Measurements from ENCODE around the gene SORBS2. TPM values are rescaled to one million over a fixed set of nuclear protein-coding genes. Genes with fewer than 3 reads are reported as not detected.

SORBS2 gene
- polyA plus RNA-seq, 2 of the 4 experiments (the other 2 are of a cell fraction), result 0.23 to 0.90 TPM

DNA sequence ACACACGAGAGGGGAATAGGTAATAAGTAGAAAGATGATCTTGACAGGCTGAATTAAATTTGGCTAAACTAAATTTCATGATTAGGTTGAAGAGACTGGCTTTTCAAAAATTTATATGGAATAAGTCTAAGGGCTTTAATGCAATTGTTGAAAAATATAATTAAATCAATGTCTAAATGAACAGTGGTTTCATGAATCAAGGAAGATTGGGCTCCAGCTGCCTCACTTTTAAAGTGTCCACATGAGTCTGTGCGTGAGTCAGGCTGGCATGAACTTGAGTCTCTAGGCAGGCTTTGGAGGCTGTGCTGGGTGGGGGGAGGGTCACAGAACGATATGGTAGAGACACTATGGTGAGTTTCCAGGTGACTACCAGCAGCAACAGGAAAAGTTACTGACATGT, 111.9 kb downstream of the SORBS2 start:
- CTCF ChIA-PET, result interaction anchor here (0.6 kb wide), 1 partner anchor 18 kb away, joined by 3 read pairs; no protein-coding TSS in a partner anchor
- H3K27ac ChIP-seq, result no peak overlapping the region
- POLR2A ChIA-PET, result no interaction called here
- TF ChIP-seq NFE2L2 (conservative IDR thresholded peaks at IDR 0.05; ENCODE audit: low read length), result no peak
- TF ChIP-seq CTCF (IDR thresholded peaks at IDR 0.05), result no peak
- TF ChIP-seq CBX2 (IDR thresholded peaks at IDR 0.05; ENCODE audit: borderline replicate concordance, low read depth), result no peak
- TF ChIP-seq RFX5 (IDR thresholded peaks at IDR 0.05), result no peak
- no peak for TF ChIP-seq ZFP36 (IDR thresholded peaks at IDR 0.05; ENCODE audit: borderline replicate concordance, partially characterized antibody)
- TF ChIP-seq PHF8 (IDR thresholded peaks at IDR 0.05; ENCODE audit: borderline replicate concordance, low read depth), result no peak
- TF ChIP-seq ZC3H11A (IDR thresholded peaks at IDR 0.05), result no peak
- no peak for TF ChIP-seq RCOR1 (IDR thresholded peaks at IDR 0.05; ENCODE audit: low read depth, low read length)
- TF ChIP-seq HOXB5 (CRISPR knock-in tag; IDR thresholded peaks at IDR 0.05), result no peak
- H3K4me2 ChIP-seq, result no peak overlapping the region
- no peak overlapping the region for H3K4me3 ChIP-seq
- H3K4me1 ChIP-seq, result no peaks in the 10 kb centered on the region
- H3K9me3 ChIP-seq, result no peaks in the 10 kb centered on the region
- no peak for FAIRE-seq
- no peak for ATAC-seq
- WGBS (ENCODE audit: missing lambda C conversion rate), result 26% methylated on average over 3 of the region's 3 CpGs
- no peak for DNase-seq (ENCODE audit: low read depth in 1 of 2, low spot score in 1 of 2)

- ATAC-seq (no peak), DNase-seq (ENCODE audit: low read depth in 1 of 2, low spot score in 1 of 2) (no peak), FAIRE-seq (no peak)
- H3K9me3 ChIP-seq, result no peaks in the 10 kb centered on the region
- H3K27ac ChIP-seq, result no peak overlapping the region
- 59% methylated on average over 3 of the region's 3 CpGs for WGBS (ENCODE audit: missing lambda C conversion rate)
- no peak for TF ChIP-seq NPAS2 (CRISPR knock-in tag; IDR thresholded peaks at IDR 0.05; ENCODE audit: borderline replicate concordance)
- no peak for TF ChIP-seq EP300 (IDR thresholded peaks at IDR 0.05)
- TF ChIP-seq HDAC2 (IDR thresholded peaks at IDR 0.05), result no peak
- no peaks in the 10 kb centered on the region for H3K4me1 ChIP-seq
- POLR2A ChIA-PET, result no interaction called here
- H3K4me3 ChIP-seq, result no peak overlapping the region
- no peak overlapping the region for H3K4me2 ChIP-seq
- CTCF ChIA-PET, result no interaction called here
These were observed 114.5 kb downstream of the SORBS2 start for GRCh38 chr4:185697488-185697887.

- no peak for DNase-seq (ENCODE audit: low read depth in 1 of 2, low spot score in 1 of 2)
These were observed 116.3 kb downstream of the SORBS2 start for GRCh38 chr4:185695743-185696142.

More at GRCh38 chr4:185695743-185696142, 116.3 kb downstream of the SORBS2 start:
- no peak overlapping the region for H3K27ac ChIP-seq
- no peaks in the 10 kb centered on the region for H3K9me3 ChIP-seq
- 54% methylated on average over 4 of the region's 4 CpGs for WGBS (ENCODE audit: missing lambda C conversion rate)
- no peak for ATAC-seq
- FAIRE-seq, result no peak
- no peak overlapping the region for H3K4me3 ChIP-seq
- TF ChIP-seq EP300 (IDR thresholded peaks at IDR 0.05) (no peak), HMGXB4 (CRISPR knock-in tag; IDR thresholded peaks at IDR 0.05; ENCODE audit: borderline replicate concordance) (no peak), HEYL (CRISPR knock-in tag; IDR thresholded peaks at IDR 0.05) (no peak), HDAC2 (IDR thresholded peaks at IDR 0.05) (no peak), ZC3H11A (IDR thresholded peaks at IDR 0.05) (no peak), TFCP2L1 (CRISPR knock-in tag; IDR thresholded peaks at IDR 0.05) (no peak), MYC (IDR thresholded peaks at IDR 0.05; ENCODE audit: borderline replicate concordance, low read length) (no peak), MAX (IDR thresholded peaks at IDR 0.05) (no peak), FOSL2 (IDR thresholded peaks at IDR 0.05) (no peak), FOSL2 (CRISPR knock-in tag; IDR thresholded peaks at IDR 0.05) (no peak), FOSB (CRISPR knock-in tag; IDR thresholded peaks at IDR 0.05) (no peak), MAZ (IDR thresholded peaks at IDR 0.05; ENCODE audit: borderline replicate concordance, low read depth, low read length) (no peak), HOXB5 (CRISPR knock-in tag; IDR thresholded peaks at IDR 0.05) (no peak), JUN (IDR thresholded peaks at IDR 0.05) (no peak), GATA3 (IDR thresholded peaks at IDR 0.05; ENCODE audit: borderline replicate concordance) (no peak), ESRRA (IDR thresholded peaks at IDR 0.05; ENCODE audit: borderline replicate concordance, low read length) (no peak), KDM5A (IDR thresholded peaks at IDR 0.05) (no peak)
- TF ChIP-seq, protein P1, sequence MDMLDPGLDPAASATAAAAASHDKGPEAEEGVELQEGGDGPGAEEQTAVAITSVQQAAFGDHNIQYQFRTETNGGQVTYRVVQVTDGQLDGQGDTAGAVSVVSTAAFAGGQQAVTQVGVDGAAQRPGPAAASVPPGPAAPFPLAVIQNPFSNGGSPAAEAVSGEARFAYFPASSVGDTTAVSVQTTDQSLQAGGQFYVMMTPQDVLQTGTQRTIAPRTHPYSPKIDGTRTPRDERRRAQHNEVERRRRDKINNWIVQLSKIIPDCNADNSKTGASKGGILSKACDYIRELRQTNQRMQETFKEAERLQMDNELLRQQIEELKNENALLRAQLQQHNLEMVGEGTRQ (IDR thresholded peaks at IDR 0.05), result no peak
- TF ChIP-seq, protein P2, sequence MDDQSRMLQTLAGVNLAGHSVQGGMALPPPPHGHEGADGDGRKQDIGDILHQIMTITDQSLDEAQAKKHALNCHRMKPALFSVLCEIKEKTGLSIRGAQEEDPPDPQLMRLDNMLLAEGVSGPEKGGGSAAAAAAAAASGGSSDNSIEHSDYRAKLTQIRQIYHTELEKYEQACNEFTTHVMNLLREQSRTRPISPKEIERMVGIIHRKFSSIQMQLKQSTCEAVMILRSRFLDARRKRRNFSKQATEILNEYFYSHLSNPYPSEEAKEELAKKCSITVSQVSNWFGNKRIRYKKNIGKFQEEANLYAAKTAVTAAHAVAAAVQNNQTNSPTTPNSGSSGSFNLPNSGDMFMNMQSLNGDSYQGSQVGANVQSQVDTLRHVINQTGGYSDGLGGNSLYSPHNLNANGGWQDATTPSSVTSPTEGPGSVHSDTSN (IDR thresholded peaks at IDR 0.05), result no peak
- H3K4me1 ChIP-seq, result no peaks in the 10 kb centered on the region
- POLR2A ChIA-PET, result no interaction called here
- H3K4me2 ChIP-seq, result no peak overlapping the region
- CTCF ChIA-PET, result no interaction called here
